Subcutaneous adipose tissue (tissue), 4 donors: ENCODE results near the gene TTYH3. TPM values are rescaled to one million over a fixed set of nuclear protein-coding genes. Genes with fewer than 3 reads are reported as not detected.

Experiments
- total RNA-seq, 4 donors: library from RNA; depleted of rRNA; stranded (reverse); fragments of >200 nt; gene quantifications; one replicate each; pipeline ENCODE4 v1.1.0, GENCODE V29; 2016
- TF ChIP-seq, protein P1 (sequence below): fragments of 450-650 bp; IDR thresholded peaks from one replicate; pipeline ENCODE4 v1.5.1; 2016; ENCODE audit warnings: low read depth, mild to moderate bottlenecking, control low read depth, antibody characterized with exemption, moderate library complexity

The TTYH3 gene
- total RNA-seq, 4 donors from 2014 or later = 16.0 to 45.4 (median 21.5) TPM

DNA sequence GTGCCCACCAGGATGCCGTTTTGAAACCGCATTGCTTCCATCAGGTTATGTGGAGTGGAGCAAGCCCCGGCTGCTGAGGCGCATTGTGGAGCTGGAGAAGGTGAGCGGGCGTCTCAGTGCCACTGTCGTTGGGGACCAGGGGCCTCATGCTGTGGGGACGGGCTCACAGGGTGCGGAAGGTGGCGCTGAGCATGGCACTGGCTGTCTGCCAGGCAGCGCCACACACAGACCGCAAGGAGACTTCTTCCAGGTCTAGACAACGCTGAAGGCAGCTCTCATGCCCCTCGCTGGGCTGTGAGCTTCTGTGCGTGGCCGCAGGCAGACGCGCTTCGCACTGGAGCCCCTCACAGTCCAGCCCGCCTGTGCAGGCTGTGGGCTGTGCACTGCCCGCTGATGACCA is 44.0 kb upstream of the TTYH3 start:
- TF ChIP-seq, protein P1, sequence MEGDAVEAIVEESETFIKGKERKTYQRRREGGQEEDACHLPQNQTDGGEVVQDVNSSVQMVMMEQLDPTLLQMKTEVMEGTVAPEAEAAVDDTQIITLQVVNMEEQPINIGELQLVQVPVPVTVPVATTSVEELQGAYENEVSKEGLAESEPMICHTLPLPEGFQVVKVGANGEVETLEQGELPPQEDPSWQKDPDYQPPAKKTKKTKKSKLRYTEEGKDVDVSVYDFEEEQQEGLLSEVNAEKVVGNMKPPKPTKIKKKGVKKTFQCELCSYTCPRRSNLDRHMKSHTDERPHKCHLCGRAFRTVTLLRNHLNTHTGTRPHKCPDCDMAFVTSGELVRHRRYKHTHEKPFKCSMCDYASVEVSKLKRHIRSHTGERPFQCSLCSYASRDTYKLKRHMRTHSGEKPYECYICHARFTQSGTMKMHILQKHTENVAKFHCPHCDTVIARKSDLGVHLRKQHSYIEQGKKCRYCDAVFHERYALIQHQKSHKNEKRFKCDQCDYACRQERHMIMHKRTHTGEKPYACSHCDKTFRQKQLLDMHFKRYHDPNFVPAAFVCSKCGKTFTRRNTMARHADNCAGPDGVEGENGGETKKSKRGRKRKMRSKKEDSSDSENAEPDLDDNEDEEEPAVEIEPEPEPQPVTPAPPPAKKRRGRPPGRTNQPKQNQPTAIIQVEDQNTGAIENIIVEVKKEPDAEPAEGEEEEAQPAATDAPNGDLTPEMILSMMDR = no peak

DNA sequence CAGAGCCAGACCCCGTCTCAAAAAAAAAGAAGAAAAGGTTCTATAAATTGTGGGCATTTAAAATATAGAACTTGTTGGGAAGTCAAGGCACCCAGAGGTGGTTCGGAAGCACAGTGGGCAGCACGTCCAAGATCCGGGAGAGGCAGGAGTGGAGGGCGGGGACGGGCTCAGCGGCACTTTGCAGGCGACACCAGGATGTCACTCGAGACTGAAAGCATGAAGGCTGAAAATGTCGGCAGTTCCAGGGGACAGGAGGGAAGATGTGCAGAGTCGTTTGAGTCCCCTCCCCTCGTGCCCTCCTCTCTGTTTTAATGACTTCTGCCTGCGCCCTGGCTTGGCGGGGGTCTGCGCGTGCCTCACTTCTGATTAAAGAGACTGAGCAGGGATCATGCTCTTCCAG is 42.4 kb upstream of the TTYH3 start:
- TF ChIP-seq, protein P1 = no peak

DNA sequence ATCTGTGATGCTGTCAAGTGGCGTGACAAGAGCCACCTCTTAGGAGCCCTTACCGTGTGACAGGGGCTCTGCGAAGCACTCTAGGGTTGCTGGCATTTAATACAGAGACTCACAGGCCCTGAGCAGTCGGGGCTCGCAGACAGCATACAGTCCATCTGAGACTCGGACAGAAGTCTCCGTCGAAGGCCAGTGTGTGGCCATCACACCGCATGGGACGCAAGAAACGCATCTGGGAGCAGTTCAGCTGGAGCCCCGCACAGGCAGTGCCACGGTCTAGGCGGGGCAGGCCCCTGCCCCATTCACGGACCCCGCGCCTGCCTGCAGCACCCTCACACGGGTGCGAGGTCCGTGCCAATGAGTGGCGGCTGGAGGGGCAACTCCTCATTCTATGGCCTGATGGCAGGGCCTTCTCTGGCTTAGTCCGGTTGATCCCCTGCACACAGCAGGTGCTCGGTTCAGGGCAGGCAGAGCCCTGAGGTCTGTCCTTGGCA is 39.4 kb upstream of the TTYH3 start:
- TF ChIP-seq, protein P1 = no peak

- TF ChIP-seq, protein P1 = no peak
Observed at GRCh38 chr7:2593036-2593727, 38.6 kb upstream of the TTYH3 start.

GRCh38 chr7:2594599-2594998 is 37.2 kb upstream of the TTYH3 start:
- TF ChIP-seq, protein P1 = no peak

DNA sequence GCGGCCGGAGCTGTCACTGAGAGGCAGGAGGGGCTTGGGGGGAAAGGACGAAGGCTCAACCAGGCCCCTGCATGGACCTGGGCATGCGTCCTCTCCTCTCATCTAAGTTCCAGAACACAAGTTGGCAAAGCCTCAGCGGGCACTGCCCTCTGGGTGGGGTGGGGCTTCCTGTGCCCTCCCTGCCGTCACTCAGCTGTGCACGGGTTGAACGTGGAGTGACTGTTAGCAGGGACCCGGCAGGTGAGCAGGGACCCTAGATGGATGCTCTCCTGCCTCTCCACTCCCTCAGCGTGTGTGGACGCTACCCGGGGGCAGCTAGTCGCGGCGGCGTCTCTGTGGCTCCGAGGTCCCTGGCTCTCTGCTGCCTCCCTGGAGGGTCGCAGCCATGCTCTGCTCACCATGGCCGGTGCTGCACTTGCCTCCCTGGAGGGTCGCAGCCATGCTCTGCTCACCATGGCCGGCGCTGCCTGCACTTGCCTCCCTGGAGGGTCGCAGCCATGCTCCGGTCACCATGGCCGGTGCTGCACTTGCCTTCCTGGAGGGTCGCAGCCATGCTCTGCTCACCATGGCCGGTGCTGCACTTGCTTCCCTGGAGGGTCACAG is 36.4 kb upstream of the TTYH3 start:
- TF ChIP-seq, protein P1 = no peak

- TF ChIP-seq, protein P1 = no peak
Observed at GRCh38 chr7:2596464-2597272, 35.1 kb upstream of the TTYH3 start.
